GM18909 (cell line): ENCODE results near the gene BUB1.
"Not testable (repeated sequence)": the region's sequence is repeated elsewhere in the genome, so short reads cannot be mapped to it uniquely, and the experiment has no call there.

Experiments
- ATAC-seq: cut with Tn5 transposase; IDR thresholded peaks from one replicate; pipeline ENCODE4 v1.9.1; 2021; ENCODE audit warnings: mild to moderate bottlenecking; ENCODE audit not compliant: unreplicated experiment, poor library complexity

The BUB1 gene

DNA sequence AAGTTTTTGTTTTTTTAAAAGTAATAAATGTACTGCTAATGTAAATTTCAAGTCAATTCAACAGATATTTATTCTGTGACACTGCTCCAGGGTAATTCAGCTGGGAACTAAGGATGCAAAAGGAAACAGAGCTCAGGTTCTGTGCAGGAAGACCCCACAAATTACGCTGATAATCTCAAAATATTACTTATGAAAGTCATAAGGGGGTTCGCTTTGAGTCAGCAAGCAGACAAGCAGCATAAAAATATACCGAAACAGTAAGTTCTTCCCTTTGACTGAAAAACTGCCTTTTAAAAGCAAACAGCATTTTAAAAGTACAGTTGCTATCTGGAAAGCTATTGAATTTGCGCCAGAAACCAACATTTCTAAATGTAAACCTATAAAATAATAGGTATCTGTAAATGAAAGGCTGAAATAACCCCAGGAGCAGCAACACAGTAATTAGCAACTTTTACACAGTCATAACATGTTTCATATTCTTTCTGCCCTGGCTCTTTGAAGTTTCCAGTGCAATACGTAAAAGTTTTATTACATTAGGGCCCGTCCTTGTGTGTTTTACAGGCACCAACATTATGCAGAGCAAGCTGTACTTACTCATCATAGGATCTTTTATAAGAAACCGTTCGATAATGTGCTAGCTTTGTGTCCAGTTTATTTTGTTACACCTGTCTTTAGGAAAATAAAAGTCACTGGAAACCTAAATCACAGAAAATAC lies 68.9 kb downstream of the BUB1 start:
- ATAC-seq: not testable (repeated sequence)

- ATAC-seq: not testable (repeated sequence)
Observed at GRCh38 chr2:110605057-110605456, 72.8 kb downstream of the BUB1 start.

GRCh38 chr2:110603917-110604591 lies 73.8 kb downstream of the BUB1 start:
- not testable (repeated sequence) for ATAC-seq

DNA sequence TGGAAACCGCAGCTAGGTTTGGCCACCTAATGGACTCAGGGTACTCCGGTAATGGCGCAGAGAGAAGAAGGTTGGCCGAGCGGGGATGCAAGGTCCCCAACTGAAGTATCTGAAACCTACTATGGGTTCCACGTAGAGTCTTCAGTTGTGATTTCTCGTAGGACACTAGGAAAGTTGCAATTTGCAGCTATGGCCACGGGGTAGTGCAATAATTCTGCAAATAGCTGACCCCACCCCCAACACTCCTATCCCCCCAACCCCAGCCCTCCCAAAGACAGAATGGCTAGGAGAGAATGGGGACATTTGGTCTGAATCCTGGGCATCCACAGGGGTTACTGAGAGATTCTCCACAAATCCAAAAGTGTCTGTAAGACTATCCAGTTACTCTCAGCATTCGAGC lies 75.7 kb downstream of the BUB1 start:
- not testable (repeated sequence) for ATAC-seq

DNA sequence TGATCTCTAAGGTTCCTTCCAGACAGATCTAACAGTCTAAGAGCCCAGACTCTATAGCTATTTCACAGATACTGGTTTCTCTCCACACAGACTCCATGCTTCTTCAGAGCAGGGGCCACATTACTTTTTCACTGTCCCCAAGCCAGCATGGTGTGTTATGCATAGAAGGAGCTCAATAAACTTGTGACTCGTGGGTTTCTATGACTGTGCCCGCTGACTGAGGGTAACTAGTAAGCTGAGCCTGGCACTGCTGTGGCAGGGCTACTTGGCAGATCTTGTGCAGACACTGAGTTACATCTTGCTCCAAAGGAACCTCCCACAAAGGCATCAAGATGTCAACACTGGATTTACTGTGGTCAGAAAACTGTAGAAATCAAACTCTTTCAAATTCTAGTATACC lies 85.9 kb downstream of the BUB1 start:
- not testable (repeated sequence) for ATAC-seq

DNA sequence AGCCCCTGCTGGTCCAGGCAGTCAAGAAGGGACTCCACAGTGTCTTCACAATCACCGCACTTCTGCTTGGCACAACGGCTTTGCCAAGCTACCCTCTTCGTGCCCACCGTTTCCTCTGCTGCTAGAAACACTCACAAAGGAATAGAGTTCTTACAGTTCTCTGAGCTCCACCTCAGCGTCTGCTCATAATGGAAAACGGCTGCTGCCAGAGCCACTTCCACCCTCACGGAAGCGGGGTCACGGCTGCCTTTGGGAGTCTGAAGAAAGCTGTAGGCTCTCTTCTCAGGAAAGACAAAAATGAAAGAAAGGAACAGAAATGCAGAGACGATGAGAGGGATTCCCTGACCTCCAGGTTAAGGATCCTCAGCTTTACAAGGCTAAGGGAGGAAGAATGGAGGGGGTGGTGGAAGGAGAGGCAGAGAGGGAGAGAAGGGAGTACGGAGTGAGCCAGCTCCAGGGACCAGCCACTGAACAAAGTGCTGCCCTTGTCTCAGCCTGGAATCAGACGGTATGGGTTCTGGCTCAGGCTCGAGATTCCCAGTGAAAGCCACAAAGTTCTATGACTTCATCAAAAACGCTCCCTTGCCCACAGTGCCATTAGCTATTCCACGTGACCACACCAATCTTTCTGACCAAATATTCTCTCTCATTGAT lies 88.1 kb downstream of the BUB1 start:
- not testable (repeated sequence) for ATAC-seq

DNA sequence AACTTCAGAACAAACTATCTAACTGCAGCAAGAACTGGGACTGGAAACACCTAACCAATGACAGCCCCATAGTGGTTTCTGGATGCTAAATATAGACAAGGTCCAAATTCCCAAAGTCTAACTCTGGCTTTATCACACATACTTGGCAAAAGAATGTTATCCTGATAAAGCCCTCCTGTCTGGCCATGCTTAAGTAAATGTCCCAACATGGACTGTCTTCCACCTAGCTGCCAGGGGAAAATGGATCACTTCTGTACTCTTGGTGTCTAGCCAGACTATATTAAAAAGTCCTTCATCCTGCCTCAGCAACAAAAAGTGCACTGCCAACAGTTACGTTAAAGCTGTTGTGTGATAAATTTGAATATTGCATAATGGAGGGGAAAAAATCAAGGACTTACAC lies 89.3 kb downstream of the BUB1 start:
- ATAC-seq: not testable (repeated sequence)
